Activated CD4-positive, alpha-beta T cell treated with anti-CD3 and anti-CD28 coated beads, Interleukin-2, amount 50 U/mL, for 4 hours (primary cell): ENCODE measurements around the gene PIR.

Experiments used
- DNase-seq, 2 experiments: peaks; one replicate each; pipeline ENCODE4 v3.0.0-alpha.2; 2020

Gene PIR

GRCh38 chrX:15336023-15336413, 157.1 kb downstream of the PIR start:
- DNase-seq, result peak; percentile 11 to 15

GRCh38 chrX:15335135-15336022, 157.8 kb downstream of the PIR start, which contains the start of gene PIGA:
Gene PIGA, minus strand, starts transcription at chrX:15335523. Its CDS starts 3,593 bp downstream, at chrX:15331930.
- DNase-seq, result peak; percentile 82 to 85
